Peyer's patch (tissue), 4 donors: ENCODE data around the gene IL20RB.

Experiments used
- CTCF ChIP-seq, 6 experiments: fragments of 450-650 bp in 4 of 6; fragments of 200-600 bp in 2 of 6; sonication (generic) in 1 of 6; IDR thresholded peaks; one replicate each; pipeline ENCODE4 v1.5.1; 2017 to 2019; ENCODE audit warnings: antibody characterized with exemption in 6 of 6, mild to moderate bottlenecking in 3 of 6, moderate library complexity in 1 of 6
- POLR2A ChIP-seq, 2 donors: fragments of 450-650 bp; IDR thresholded peaks; one replicate each; pipeline ENCODE4 v1.5.1; 2017; ENCODE audit warnings: antibody characterized with exemption in 2 of 2, mild to moderate bottlenecking in 2 of 2, moderate library complexity in 2 of 2

GRCh38 chr3:136960838-136961836 is 3.4 kb downstream of the IL20RB start:
- TF ChIP-seq CTCF (IDR thresholded peaks at IDR 0.05) = no peak
- no peak for TF ChIP-seq POLR2A (IDR thresholded peaks at IDR 0.05)
